Erythroblast (primary cell): ENCODE results near the gene INPP4B.

Experiments used
- GATA1 ChIP-seq: IDR thresholded peaks from 2 replicates; pipeline ENCODE4 v1.6.1; 2011; ENCODE audit warnings: low read depth, mild to moderate bottlenecking, control low read depth, low read length, moderate library complexity
- POLR2A ChIP-seq: IDR thresholded peaks from 2 replicates; pipeline ENCODE4 v1.6.1; 2011; ENCODE audit warnings: mild to moderate bottlenecking, low read length

- no peak for TF ChIP-seq POLR2A
- TF ChIP-seq GATA1 = no peak
Measured at GRCh38 chr4:142631836-142632235, 214.3 kb downstream of the INPP4B start.
